ENCODE data around the gene ITPRIPL1.

Gene ITPRIPL1

DNA sequence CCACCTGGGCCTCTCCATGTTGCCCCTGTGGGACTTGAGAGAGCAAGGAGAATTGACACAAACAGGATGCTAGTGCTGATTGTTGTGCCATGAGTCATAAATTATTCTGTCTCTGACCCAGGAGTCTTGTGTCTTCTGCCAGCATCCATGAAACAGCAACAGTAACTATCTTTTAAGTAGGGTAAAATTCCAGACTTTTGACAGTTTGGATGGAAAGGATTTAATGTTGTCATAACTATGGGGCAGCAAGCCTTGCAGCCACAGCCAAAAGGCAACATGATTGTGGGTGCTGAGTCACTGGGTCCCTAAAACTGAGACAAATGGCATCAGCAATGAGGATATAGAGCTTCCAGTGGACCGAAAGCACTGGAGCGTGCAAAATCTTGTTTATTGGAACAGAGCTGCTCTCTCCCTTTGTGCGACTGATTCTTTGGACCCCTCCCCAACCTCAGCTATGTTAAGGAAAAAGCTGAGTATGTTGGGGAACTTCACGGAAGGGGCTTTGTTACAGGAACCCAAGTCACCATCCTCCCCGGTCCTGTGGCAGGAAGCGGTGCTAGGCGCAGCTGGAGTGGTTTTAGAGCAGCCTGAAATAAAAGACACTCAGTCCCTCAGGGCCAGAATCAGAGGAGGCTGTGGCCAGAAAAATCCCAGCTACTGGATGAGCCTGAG, 9.6 kb upstream of the ITPRIPL1 start:
- peak overlapping the region; percentile 14 for H3K27ac ChIP-seq (ENCODE audit: low read depth, low read length, poor library complexity, severe bottlenecking)
- H3K9me3 ChIP-seq (ENCODE audit: low read length), result no peaks in the 10 kb centered on the region
- H3K4me2 ChIP-seq (ENCODE audit: low read length), result no peak overlapping the region
- H3K27me3 ChIP-seq (ENCODE audit: insufficient read depth, low read length), result no peaks in the 10 kb centered on the region
- TF ChIP-seq EZH2 (IDR thresholded peaks at IDR 0.05; ENCODE audit: borderline replicate concordance, low read length), result no peak
- TF ChIP-seq, protein P1, sequence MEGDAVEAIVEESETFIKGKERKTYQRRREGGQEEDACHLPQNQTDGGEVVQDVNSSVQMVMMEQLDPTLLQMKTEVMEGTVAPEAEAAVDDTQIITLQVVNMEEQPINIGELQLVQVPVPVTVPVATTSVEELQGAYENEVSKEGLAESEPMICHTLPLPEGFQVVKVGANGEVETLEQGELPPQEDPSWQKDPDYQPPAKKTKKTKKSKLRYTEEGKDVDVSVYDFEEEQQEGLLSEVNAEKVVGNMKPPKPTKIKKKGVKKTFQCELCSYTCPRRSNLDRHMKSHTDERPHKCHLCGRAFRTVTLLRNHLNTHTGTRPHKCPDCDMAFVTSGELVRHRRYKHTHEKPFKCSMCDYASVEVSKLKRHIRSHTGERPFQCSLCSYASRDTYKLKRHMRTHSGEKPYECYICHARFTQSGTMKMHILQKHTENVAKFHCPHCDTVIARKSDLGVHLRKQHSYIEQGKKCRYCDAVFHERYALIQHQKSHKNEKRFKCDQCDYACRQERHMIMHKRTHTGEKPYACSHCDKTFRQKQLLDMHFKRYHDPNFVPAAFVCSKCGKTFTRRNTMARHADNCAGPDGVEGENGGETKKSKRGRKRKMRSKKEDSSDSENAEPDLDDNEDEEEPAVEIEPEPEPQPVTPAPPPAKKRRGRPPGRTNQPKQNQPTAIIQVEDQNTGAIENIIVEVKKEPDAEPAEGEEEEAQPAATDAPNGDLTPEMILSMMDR (IDR thresholded peaks at IDR 0.05; ENCODE audit: low read length), result no peak
- no peaks in the 10 kb centered on the region for H3F3A ChIP-seq (ENCODE audit: insufficient read depth, low read length)
- peaks cover 25% of the 10 kb centered on the region for H3K4me1 ChIP-seq (ENCODE audit: insufficient read depth, low read length, severe bottlenecking)
- no peak overlapping the region for H3K9ac ChIP-seq (ENCODE audit: low read length)
- no peak overlapping the region for H3K4me3 ChIP-seq (ENCODE audit: low read depth, low read length, poor library complexity, severe bottlenecking)
- no peaks in the 10 kb centered on the region for H3K9me2 ChIP-seq (ENCODE audit: low read depth, low read length)
- no peaks in the 10 kb centered on the region for H3K36me3 ChIP-seq (ENCODE audit: insufficient read depth, low read length)
- no peaks in the 10 kb centered on the region for H3K79me2 ChIP-seq (ENCODE audit: insufficient read depth, low read length)
- H2AFZ ChIP-seq (ENCODE audit: low read length), result no peak overlapping the region
- H4K20me1 ChIP-seq (ENCODE audit: insufficient read depth, low read length), result no peaks in the 10 kb centered on the region

DNA sequence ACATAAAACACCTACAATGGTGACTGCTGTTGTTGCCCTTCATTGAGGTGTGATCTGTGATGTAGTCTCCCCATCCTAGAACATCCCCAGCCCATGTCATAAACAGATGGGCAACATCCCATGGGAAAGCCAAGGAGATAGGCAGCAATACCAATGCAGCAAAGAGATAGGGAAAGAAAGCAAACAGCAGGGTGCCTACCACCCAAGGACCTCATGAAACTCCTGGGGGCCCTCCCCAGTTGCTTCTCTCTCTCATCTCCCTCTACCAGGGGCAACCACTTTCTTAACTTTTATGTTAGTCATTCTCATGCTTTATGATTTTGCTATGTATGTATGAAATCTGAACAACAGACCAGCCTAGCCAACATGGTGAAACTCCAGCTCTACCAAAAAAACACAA, 8.1 kb upstream of the ITPRIPL1 start:
- Histone ChIP-seq H3K9ac (ENCODE audit: low read length) (no peak overlapping the region), H3K4me3 (ENCODE audit: low read depth, low read length, poor library complexity, severe bottlenecking) (no peak overlapping the region), H3K79me2 (ENCODE audit: insufficient read depth, low read length) (no peaks in the 10 kb centered on the region), H3K27me3 (ENCODE audit: insufficient read depth, low read length) (no peaks in the 10 kb centered on the region), H3K9me2 (ENCODE audit: low read depth, low read length) (no peaks in the 10 kb centered on the region), H3K9me3 (ENCODE audit: low read length) (no peaks in the 10 kb centered on the region), H3K27ac (ENCODE audit: low read depth, low read length, poor library complexity, severe bottlenecking) (no peak overlapping the region), H2AFZ (ENCODE audit: low read length) (no peak overlapping the region), H4K20me1 (ENCODE audit: insufficient read depth, low read length) (no peaks in the 10 kb centered on the region), H3K4me2 (ENCODE audit: low read length) (no peak overlapping the region), H3K4me1 (ENCODE audit: insufficient read depth, low read length, severe bottlenecking) (peaks cover 30% of the 10 kb centered on the region), H3K36me3 (ENCODE audit: insufficient read depth, low read length) (no peaks in the 10 kb centered on the region), H3F3A (ENCODE audit: insufficient read depth, low read length) (no peaks in the 10 kb centered on the region)
- TF ChIP-seq EZH2 (IDR thresholded peaks at IDR 0.05; ENCODE audit: borderline replicate concordance, low read length), result no peak
- TF ChIP-seq, protein P1 (IDR thresholded peaks at IDR 0.05; ENCODE audit: low read length), result no peak

DNA sequence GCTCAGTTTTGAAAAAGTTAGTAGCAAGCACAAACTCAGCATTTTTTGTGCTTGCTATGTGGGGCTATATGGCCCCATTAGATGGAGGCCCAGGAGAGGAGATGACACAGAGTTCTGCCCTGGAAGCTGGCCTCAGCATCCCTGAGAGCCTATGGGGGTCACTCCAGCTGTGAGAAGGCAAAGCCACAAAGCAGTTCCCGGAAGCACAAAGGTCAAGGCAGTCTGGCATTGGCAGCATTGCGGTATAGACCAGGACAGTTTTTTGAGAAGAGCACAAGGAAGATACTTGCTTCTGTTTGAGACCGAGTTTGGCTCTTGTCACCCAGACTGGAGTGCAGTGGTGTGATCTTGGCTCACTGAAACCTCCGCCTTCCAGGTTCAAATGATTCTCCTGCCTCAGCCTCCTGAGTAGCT, 7.5 kb upstream of the ITPRIPL1 start:
- no peaks in the 10 kb centered on the region for H3K9me3 ChIP-seq (ENCODE audit: low read length)
- H3K27ac ChIP-seq (ENCODE audit: low read depth, low read length, poor library complexity, severe bottlenecking), result no peak overlapping the region
- H3K4me3 ChIP-seq (ENCODE audit: low read depth, low read length, poor library complexity, severe bottlenecking), result no peak overlapping the region
- H3K27me3 ChIP-seq (ENCODE audit: insufficient read depth, low read length), result no peaks in the 10 kb centered on the region
- H4K20me1 ChIP-seq (ENCODE audit: insufficient read depth, low read length), result no peaks in the 10 kb centered on the region
- TF ChIP-seq, protein P1 (IDR thresholded peaks at IDR 0.05; ENCODE audit: low read length), result no peak
- no peak for TF ChIP-seq EZH2 (IDR thresholded peaks at IDR 0.05; ENCODE audit: borderline replicate concordance, low read length)
- H3F3A ChIP-seq (ENCODE audit: insufficient read depth, low read length), result no peaks in the 10 kb centered on the region
- no peak overlapping the region for H3K9ac ChIP-seq (ENCODE audit: low read length)
- no peaks in the 10 kb centered on the region for H3K79me2 ChIP-seq (ENCODE audit: insufficient read depth, low read length)
- no peaks in the 10 kb centered on the region for H3K9me2 ChIP-seq (ENCODE audit: low read depth, low read length)
- H3K4me2 ChIP-seq (ENCODE audit: low read length), result no peak overlapping the region
- no peaks in the 10 kb centered on the region for H3K36me3 ChIP-seq (ENCODE audit: insufficient read depth, low read length)
- H2AFZ ChIP-seq (ENCODE audit: low read length), result no peak overlapping the region
- H3K4me1 ChIP-seq (ENCODE audit: insufficient read depth, low read length, severe bottlenecking), result peaks cover 36% of the 10 kb centered on the region
